Neuron (in vitro differentiated cells): ENCODE measurements around the gene MAPKAPK2.

Experiments used
- H2AFZ ChIP-seq: one replicate; pipeline ENCODE4 v1.6.1; 2013; ENCODE audit warnings: low read depth, mild to moderate bottlenecking, inconsistent platforms, low read length, moderate library complexity
- H3K27me3 ChIP-seq: one replicate; pipeline ENCODE4 v1.6.1; 2013; ENCODE audit warnings: low read length; ENCODE audit not compliant: insufficient read depth
- H3K36me3 ChIP-seq: one replicate; pipeline ENCODE4 v1.6.1; 2013; ENCODE audit warnings: low read length; ENCODE audit not compliant: insufficient read depth
- H3K4me1 ChIP-seq: one replicate; pipeline ENCODE4 v1.6.1; 2013; ENCODE audit warnings: low read length; ENCODE audit not compliant: insufficient read depth
- H3K4me3 ChIP-seq: 2 replicates; pipeline ENCODE4 v1.5.1; 2013; ENCODE audit warnings: mild to moderate bottlenecking, low read length, moderate library complexity
- H3K9me3 ChIP-seq: one replicate; pipeline ENCODE4 v1.6.1; 2013; ENCODE audit warnings: low read length

The MAPKAPK2 gene

DNA sequence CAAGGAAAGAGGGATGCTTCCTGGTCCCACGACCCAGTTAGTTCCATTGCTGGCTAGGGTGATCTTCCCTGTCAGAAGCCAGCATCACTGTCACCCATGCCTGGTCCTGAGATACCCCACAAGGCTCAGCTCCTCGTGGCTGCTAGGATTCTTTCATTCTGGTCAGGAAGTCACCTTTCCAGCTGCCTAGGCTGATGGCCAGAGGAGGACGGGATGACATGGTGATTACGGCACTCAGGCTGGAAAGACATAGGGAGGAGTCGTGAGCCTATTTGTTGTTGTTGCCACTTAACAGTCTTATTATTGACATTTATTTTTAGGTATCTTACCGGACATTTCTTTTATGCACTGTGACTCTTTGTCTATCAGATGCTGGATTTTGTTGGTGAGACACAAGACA, 20.0 kb upstream of the MAPKAPK2 start:
- Histone ChIP-seq H2AFZ (no peak overlapping the region), H3K4me3 (no peak overlapping the region), H3K27me3 (peaks cover 27% of the 10 kb centered on the region), H3K36me3 (no peaks in the 10 kb centered on the region), H3K4me1 (peaks cover 3% of the 10 kb centered on the region), H3K9me3 (no peaks in the 10 kb centered on the region)

DNA sequence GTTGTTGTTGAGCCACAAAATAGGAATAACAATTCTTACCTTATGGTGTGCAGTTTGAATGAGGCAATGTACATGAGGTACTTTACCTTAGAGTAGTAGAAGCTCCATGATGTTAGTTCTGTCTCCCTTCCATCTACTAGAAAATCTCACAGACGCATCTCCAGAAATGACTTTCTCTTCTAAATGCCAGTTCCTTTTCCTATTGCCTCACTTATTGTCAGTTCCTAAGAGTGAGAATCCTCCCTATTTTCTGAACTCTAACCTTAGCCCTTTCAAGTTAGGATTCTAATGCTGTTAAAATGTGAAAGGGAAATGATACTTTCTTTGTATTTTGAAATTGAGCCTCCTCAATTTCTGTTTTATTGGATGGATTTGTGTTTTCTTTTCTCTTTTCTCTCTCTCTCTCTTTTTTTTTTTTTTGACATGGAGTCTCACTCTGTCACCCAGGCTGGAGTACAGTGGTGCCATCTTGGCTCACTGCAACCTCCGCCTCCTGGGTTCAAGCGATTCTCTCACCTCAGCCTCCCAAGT, 18.6 kb upstream of the MAPKAPK2 start:
- no peaks in the 10 kb centered on the region for H3K36me3 ChIP-seq
- no peaks in the 10 kb centered on the region for H3K9me3 ChIP-seq
- peaks cover 3% of the 10 kb centered on the region for H3K4me1 ChIP-seq
- no peak overlapping the region for H2AFZ ChIP-seq
- H3K27me3 ChIP-seq = peaks cover 31% of the 10 kb centered on the region
- no peak overlapping the region for H3K4me3 ChIP-seq

- no peak overlapping the region for H3K4me3 ChIP-seq
- H3K4me1 ChIP-seq = peaks cover 12% of the 10 kb centered on the region
- peaks cover 29% of the 10 kb centered on the region for H3K27me3 ChIP-seq
Measured at GRCh38 chr1:206666954-206667665, 17.6 kb upstream of the MAPKAPK2 start.

GRCh38 chr1:206668351-206668750, 16.4 kb upstream of the MAPKAPK2 start:
- H3K4me3 ChIP-seq = no peak overlapping the region
- H3K4me1 ChIP-seq = peaks cover 24% of the 10 kb centered on the region
- H3K9me3 ChIP-seq = no peaks in the 10 kb centered on the region
- no peaks in the 10 kb centered on the region for H3K36me3 ChIP-seq
- no peak overlapping the region for H2AFZ ChIP-seq
- H3K27me3 ChIP-seq = peaks cover 21% of the 10 kb centered on the region

More at GRCh38 chr1:206666954-206667665, 17.6 kb upstream of the MAPKAPK2 start:
- no peaks in the 10 kb centered on the region for H3K36me3 ChIP-seq
- H2AFZ ChIP-seq = no peak overlapping the region
- H3K9me3 ChIP-seq = no peaks in the 10 kb centered on the region

GRCh38 chr1:206668874-206669410, 15.8 kb upstream of the MAPKAPK2 start:
- H3K36me3 ChIP-seq = no peaks in the 10 kb centered on the region
- no peak overlapping the region for H3K4me3 ChIP-seq
- H2AFZ ChIP-seq = no peak overlapping the region
- no peaks in the 10 kb centered on the region for H3K9me3 ChIP-seq
- peaks cover 29% of the 10 kb centered on the region for H3K4me1 ChIP-seq
- H3K27me3 ChIP-seq = peaks cover 17% of the 10 kb centered on the region

DNA sequence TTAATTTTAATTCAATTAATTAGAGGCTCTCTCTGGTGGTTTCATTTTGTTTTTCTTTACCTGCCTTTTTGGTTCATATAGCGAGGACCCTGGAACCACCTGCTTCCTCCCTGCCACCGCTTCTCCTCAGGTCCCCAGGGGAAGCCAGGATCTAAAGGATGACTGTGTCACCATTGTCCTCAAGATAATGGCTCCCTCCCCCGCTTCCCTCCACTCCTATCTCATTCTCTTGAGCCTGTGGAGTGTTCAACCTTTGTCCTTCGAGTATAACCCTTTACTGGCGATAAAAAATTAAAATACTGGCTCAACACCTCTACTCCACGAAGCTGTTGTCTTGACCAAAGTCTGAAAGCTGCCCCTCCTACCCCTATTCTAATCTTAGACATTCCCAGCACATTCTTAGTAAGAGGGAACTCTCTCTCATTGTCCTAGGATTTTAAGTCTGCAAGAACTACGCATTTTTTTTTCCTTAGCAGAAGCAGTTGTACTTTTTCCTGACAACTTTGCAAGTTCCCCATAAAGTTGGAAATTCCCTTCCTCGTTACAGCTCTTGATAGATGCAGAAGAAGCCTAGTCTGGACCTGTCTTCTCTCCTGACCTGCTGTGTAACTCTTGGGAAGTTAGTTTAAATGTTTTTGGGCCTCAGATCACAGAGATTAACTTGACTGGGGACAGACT, 12.6 kb upstream of the MAPKAPK2 start:
- H3K9me3 ChIP-seq = no peaks in the 10 kb centered on the region
- H3K27me3 ChIP-seq = peaks cover 22% of the 10 kb centered on the region
- H3K36me3 ChIP-seq = no peaks in the 10 kb centered on the region
- peaks cover 30% of the 10 kb centered on the region for H3K4me1 ChIP-seq
- no peak overlapping the region for H3K4me3 ChIP-seq
- no peak overlapping the region for H2AFZ ChIP-seq

- H2AFZ ChIP-seq = no peak overlapping the region
- H3K27me3 ChIP-seq = peaks cover 18% of the 10 kb centered on the region
- no peak overlapping the region for H3K4me3 ChIP-seq
- H3K36me3 ChIP-seq = no peaks in the 10 kb centered on the region
- no peaks in the 10 kb centered on the region for H3K9me3 ChIP-seq
- H3K4me1 ChIP-seq = peaks cover 30% of the 10 kb centered on the region
Measured at GRCh38 chr1:206672844-206673758, 11.6 kb upstream of the MAPKAPK2 start.

- H3K27me3 ChIP-seq = peaks cover 20% of the 10 kb centered on the region
- no peaks in the 10 kb centered on the region for H3K9me3 ChIP-seq
- peaks cover 30% of the 10 kb centered on the region for H3K4me1 ChIP-seq
- no peaks in the 10 kb centered on the region for H3K36me3 ChIP-seq
- no peak overlapping the region for H2AFZ ChIP-seq
- no peak overlapping the region for H3K4me3 ChIP-seq
Measured at GRCh38 chr1:206674236-206674635, 10.5 kb upstream of the MAPKAPK2 start.

GRCh38 chr1:206674745-206675175, 9.9 kb upstream of the MAPKAPK2 start:
- no peak overlapping the region for H2AFZ ChIP-seq
- peaks cover 30% of the 10 kb centered on the region for H3K4me1 ChIP-seq
- H3K4me3 ChIP-seq = no peak overlapping the region
- H3K9me3 ChIP-seq = no peaks in the 10 kb centered on the region
- H3K36me3 ChIP-seq = no peaks in the 10 kb centered on the region
- H3K27me3 ChIP-seq = peaks cover 17% of the 10 kb centered on the region

DNA sequence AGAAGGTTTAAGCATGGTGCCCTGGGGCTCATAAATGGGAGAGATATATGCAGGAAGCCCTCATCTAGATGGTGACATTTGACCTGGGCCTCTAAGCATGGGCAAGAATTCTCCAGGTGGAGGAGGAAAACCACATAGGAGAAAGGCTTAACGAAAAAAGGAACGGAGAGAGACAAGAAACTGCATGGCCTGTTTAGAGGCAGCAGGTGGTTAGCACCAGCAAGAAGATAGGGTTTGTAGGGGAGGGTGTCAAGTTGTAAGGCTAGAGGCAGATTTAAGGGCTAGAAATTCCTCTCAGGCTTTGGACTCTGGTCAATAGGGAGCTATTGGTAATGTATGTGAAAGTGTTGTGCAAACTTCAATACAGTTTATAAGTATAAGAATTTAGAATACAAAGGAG, 8.2 kb upstream of the MAPKAPK2 start:
- no peaks in the 10 kb centered on the region for H3K9me3 ChIP-seq
- H3K36me3 ChIP-seq = no peaks in the 10 kb centered on the region
- H3K4me1 ChIP-seq = peaks cover 27% of the 10 kb centered on the region
- no peak overlapping the region for H2AFZ ChIP-seq
- peaks cover 26% of the 10 kb centered on the region for H3K27me3 ChIP-seq
- no peak overlapping the region for H3K4me3 ChIP-seq

GRCh38 chr1:206678490-206678889, 6.2 kb upstream of the MAPKAPK2 start:
- Histone ChIP-seq H3K36me3 (no peaks in the 10 kb centered on the region), H3K4me3 (no peak overlapping the region), H3K4me1 (peaks cover 7% of the 10 kb centered on the region), H3K27me3 (peaks cover 41% of the 10 kb centered on the region), H2AFZ (no peak overlapping the region), H3K9me3 (no peaks in the 10 kb centered on the region)

GRCh38 chr1:206679738-206680211, 4.9 kb upstream of the MAPKAPK2 start:
- Histone ChIP-seq H2AFZ (no peak overlapping the region), H3K36me3 (no peaks in the 10 kb centered on the region), H3K4me1 (peaks cover 3% of the 10 kb centered on the region), H3K4me3 (no peak overlapping the region), H3K27me3 (peaks cover 46% of the 10 kb centered on the region), H3K9me3 (no peaks in the 10 kb centered on the region)
